Left ventricle myocardium inferior (tissue), 1 donor: Measurements from ENCODE around the gene LTK. TPM values are rescaled to one million over a fixed set of nuclear protein-coding genes. Genes with fewer than 3 reads are reported as not detected.

ENCODE experiments used
- DNase-seq: peaks from one replicate; pipeline ENCODE4 v3.0.0-alpha.2; 2020
- H3K27ac ChIP-seq: fragments of 200-600 bp; replicated peaks from 2 replicates; pipeline ENCODE4 v1.8.0; 2021
- H3K27me3 ChIP-seq: fragments of 200-600 bp; 2 replicates; pipeline ENCODE4 v1.8.0; 2021; ENCODE audit warnings: low read depth
- H3K36me3 ChIP-seq: fragments of 200-600 bp; 2 replicates; pipeline ENCODE4 v1.8.0; 2021
- H3K4me1 ChIP-seq: fragments of 200-600 bp; 2 replicates; pipeline ENCODE4 v1.8.0; 2021
- H3K4me3 ChIP-seq: fragments of 200-600 bp; 2 replicates; pipeline ENCODE4 v1.8.0; 2021; ENCODE audit warnings: mild to moderate bottlenecking, moderate library complexity
- H3K9me3 ChIP-seq: fragments of 200-600 bp; replicated peaks from 2 replicates; pipeline ENCODE4 v1.8.0; 2021
- intact Hi-C: fragments of 100-400 bp; cut with micrococcal nuclease; formaldehyde crosslinking; loops from one replicate; pipeline ENCODE4 v1.11.0; 2022
- total RNA-seq: library from RNA; stranded (reverse); fragmentation: NEBNext Ultra II Directional; extraction: Animal tissue kit (Norgen Biotek cat#: 25700); gene quantifications from one replicate; pipeline ENCODE4 v1.2.1, GENCODE V29; 2021
- TF ChIP-seq, protein P1 (sequence below): fragments of 200-600 bp; IDR thresholded peaks from 2 replicates; pipeline ENCODE4 v1.8.0; 2021; ENCODE audit warnings: antibody characterized with exemption, mild to moderate bottlenecking, borderline replicate concordance
- donor health status: DM: no; HTN: yes; CAD: no; lungs with severe emphysema.

LTK gene
- total RNA-seq, 1 donor from 2014 or later = 1.2 TPM

DNA sequence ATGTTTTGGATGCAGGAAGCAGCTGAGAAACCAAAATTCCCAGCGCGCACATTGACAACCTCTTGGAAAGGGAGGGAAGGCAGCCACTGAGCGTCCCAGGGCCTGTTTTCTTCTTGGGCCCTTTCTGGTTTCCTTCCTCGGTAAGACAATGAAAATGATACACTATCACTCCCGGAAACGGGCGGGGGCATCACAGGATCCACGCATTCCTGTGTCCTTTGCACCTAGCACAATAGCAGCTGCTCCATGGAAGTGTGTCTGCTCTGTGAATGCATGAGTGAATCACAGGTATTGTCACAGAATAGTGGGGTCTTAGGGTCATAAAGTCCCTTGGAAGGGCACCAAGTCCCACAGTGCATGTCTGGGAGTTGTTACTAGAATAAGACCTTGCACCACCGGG is 26.2 kb downstream of the LTK start:
- no peaks in the 10 kb centered on the region for H3K9me3 ChIP-seq
- peaks cover 46% of the 10 kb centered on the region for H3K27me3 ChIP-seq
- peaks cover 7% of the 10 kb centered on the region for H3K36me3 ChIP-seq
- H3K27ac ChIP-seq = no peak overlapping the region
- H3K4me3 ChIP-seq = no peak overlapping the region
- TF ChIP-seq, protein P1, sequence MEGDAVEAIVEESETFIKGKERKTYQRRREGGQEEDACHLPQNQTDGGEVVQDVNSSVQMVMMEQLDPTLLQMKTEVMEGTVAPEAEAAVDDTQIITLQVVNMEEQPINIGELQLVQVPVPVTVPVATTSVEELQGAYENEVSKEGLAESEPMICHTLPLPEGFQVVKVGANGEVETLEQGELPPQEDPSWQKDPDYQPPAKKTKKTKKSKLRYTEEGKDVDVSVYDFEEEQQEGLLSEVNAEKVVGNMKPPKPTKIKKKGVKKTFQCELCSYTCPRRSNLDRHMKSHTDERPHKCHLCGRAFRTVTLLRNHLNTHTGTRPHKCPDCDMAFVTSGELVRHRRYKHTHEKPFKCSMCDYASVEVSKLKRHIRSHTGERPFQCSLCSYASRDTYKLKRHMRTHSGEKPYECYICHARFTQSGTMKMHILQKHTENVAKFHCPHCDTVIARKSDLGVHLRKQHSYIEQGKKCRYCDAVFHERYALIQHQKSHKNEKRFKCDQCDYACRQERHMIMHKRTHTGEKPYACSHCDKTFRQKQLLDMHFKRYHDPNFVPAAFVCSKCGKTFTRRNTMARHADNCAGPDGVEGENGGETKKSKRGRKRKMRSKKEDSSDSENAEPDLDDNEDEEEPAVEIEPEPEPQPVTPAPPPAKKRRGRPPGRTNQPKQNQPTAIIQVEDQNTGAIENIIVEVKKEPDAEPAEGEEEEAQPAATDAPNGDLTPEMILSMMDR = no peak
- DNase-seq = no peak
- intact Hi-C loops = no loop called here
- H3K4me1 ChIP-seq = peaks cover 4% of the 10 kb centered on the region

DNA sequence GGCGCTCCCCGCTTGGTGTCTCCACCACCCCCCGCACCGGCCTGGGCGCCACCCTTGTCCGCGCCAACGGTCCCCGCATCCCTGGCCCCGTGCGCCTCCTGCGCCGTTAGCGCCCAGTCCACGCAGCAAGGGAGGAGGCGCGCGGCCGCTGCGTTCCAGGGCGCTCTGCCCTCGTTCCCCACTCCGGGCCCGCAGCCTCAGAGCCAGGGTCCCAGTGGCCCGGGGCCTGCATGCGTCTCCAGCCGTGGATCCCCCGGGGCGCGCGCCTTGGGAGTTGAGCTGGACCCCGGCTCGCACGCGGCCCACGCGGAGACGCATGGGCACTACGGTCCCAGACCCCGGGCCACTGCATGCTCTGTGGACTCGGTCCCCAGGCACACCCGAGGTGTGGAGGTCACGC is 27.3 kb downstream of the LTK start:
- DNase-seq = no peak
- Histone ChIP-seq H3K4me1 (no peaks in the 10 kb centered on the region), H3K27me3 (peaks cover 40% of the 10 kb centered on the region), H3K27ac (no peak overlapping the region), H3K9me3 (no peaks in the 10 kb centered on the region), H3K36me3 (peaks cover 18% of the 10 kb centered on the region), H3K4me3 (no peak overlapping the region)
- intact Hi-C loops = no loop called here
- TF ChIP-seq, protein P1 = no peak

DNA sequence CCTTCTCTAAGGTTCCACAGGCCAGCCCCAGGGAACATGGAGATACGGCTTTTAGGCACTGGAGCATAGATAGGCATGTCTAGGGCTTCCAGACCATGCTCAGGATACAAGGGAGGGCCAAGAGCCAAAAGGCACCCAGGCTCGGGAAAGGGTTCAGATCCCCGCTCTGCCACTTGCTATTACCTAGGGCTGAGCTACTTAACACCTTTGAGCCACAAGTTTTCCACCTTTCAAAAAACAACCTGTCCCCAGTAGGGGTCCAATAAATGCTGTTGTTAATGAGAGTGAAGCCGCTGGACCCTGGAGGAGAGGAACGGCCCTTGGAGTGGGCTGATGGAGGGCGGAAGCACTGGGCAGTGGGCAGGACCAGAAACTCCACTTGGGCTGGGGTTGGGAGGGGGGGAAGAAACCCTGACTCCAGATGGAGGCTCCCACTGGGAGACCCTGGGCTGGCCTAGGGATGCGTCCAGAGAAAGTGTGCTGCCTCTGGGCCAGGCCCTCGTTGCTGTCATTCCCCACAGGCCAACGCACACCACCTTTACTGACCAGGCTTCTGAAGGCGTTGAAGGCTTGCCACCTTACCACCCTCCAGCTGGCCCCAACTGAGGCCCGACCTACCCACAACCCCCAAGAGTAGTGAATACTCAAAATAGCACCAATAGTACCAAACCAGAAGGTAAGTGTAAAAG is 28.5 kb downstream of the LTK start:
- Histone ChIP-seq H3K4me1 (no peaks in the 10 kb centered on the region), H3K9me3 (no peaks in the 10 kb centered on the region), H3K4me3 (no peak overlapping the region), H3K27ac (no peak overlapping the region), H3K27me3 (peaks cover 28% of the 10 kb centered on the region), H3K36me3 (peaks cover 30% of the 10 kb centered on the region)
- intact Hi-C loops = no loop called here
- no peak for DNase-seq
- TF ChIP-seq, protein P1 = no peak

DNA sequence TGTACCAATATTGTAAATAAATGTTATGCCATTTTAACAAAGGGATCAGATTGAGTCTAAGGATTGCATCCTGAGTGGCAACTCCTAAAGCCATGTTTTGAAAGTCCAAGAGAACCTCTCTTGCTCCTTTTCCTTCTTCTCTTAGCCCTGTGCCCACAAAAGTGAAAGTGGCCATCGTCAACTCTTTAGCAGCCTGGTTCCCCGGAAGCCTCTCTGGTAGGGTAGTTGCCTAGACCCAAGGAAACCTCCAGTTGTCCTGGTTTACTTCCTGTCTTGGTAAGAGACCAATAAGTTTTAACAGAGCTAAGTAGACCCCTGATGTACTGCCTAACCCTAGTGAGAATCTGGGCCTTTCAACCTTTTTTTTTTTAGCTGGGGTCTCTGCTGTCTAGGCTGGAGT is 30.1 kb downstream of the LTK start:
- no peak for DNase-seq
- Histone ChIP-seq H3K4me3 (no peak overlapping the region), H3K27me3 (peaks cover 13% of the 10 kb centered on the region), H3K9me3 (no peaks in the 10 kb centered on the region), H3K4me1 (no peaks in the 10 kb centered on the region), H3K36me3 (peaks cover 45% of the 10 kb centered on the region), H3K27ac (no peak overlapping the region)
- TF ChIP-seq, protein P1 = no peak
- intact Hi-C loops = no loop called here

DNA sequence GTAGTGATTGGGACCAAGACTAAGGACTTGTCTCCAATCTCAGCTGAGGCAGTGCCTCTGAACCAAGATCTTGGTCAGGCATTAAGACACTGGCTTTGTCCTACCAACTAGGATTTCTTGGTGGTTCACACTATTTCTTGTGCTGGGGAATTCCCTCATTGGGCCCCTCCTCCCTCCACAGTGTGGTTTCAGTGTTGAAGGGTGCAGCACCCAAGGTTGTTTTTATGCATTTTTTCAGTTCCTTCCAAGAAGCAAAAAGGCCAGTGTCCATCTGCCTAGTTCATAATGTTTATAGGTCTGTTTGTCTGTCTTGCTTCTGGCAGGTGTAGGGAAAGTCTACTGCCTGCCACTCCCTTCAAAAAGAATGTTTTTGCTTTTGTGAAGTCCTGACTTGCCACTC is 30.5 kb downstream of the LTK start:
- DNase-seq = no peak
- TF ChIP-seq, protein P1 = no peak
- Histone ChIP-seq H3K27ac (no peak overlapping the region), H3K9me3 (no peaks in the 10 kb centered on the region), H3K4me1 (no peaks in the 10 kb centered on the region), H3K4me3 (no peak overlapping the region), H3K27me3 (peaks cover 10% of the 10 kb centered on the region), H3K36me3 (peaks cover 49% of the 10 kb centered on the region)
- intact Hi-C loops = no loop called here
